HG03039 (cell line): ENCODE measurements around the gene CPED1.
A peak's percentile ranks its signal among the peaks of the same experiment; 100 is the strongest.
"Not testable (repeated sequence)": the region's sequence is repeated elsewhere in the genome, so short reads cannot be mapped to it uniquely, and the experiment has no call there.

Experiments used
- ATAC-seq: cut with Tn5 transposase; IDR thresholded peaks from one replicate; pipeline ENCODE4 v1.9.1; 2021; ENCODE audit warnings: mild to moderate bottlenecking, moderate library complexity; ENCODE audit not compliant: unreplicated experiment

CPED1 gene

GRCh38 chr7:121301446-121302213 lies 313.1 kb downstream of the CPED1 start:
- no peak for ATAC-seq

- ATAC-seq = peak; percentile 96
These were observed 313.8 kb downstream of the CPED1 start for GRCh38 chr7:121302214-121302745.

- no peak for ATAC-seq
These were observed 315.1 kb downstream of the CPED1 start for GRCh38 chr7:121303422-121304101.

GRCh38 chr7:121304102-121304658 lies 315.7 kb downstream of the CPED1 start:
- no peak for ATAC-seq

- no peak for ATAC-seq
These were observed 316.6 kb downstream of the CPED1 start for GRCh38 chr7:121305109-121305508.

- ATAC-seq = no peak
These were observed 318.1 kb downstream of the CPED1 start for GRCh38 chr7:121306565-121306964.

GRCh38 chr7:121307021-121307574 lies 318.6 kb downstream of the CPED1 start:
- ATAC-seq = no peak

GRCh38 chr7:121313220-121313792 lies 324.8 kb downstream of the CPED1 start:
- ATAC-seq = no peak

- peak; percentile 83 for ATAC-seq
These were observed 325.5 kb downstream of the CPED1 start for GRCh38 chr7:121313793-121314676.

- not testable (repeated sequence) for ATAC-seq
These were observed 326.7 kb downstream of the CPED1 start for GRCh38 chr7:121315170-121315569.

- no peak for ATAC-seq
These were observed 333.9 kb downstream of the CPED1 start for GRCh38 chr7:121322460-121322859.

- no peak for ATAC-seq
These were observed 335.2 kb downstream of the CPED1 start for GRCh38 chr7:121323515-121324302.

GRCh38 chr7:121327671-121328070 lies 339.2 kb downstream of the CPED1 start:
- ATAC-seq = no peak

- ATAC-seq = no peak
These were observed 340.1 kb downstream of the CPED1 start, which contains the start of gene WNT16 for GRCh38 chr7:121328508-121329190. Gene WNT16 (plus strand): TSS chr7:121329000. CDS start chr7:121329293, 293 bp downstream.

GRCh38 chr7:121329191-121330052 lies 340.9 kb downstream of the CPED1 start:
- ATAC-seq = no peak

- ATAC-seq = no peak
These were observed 341.7 kb downstream of the CPED1 start for GRCh38 chr7:121330053-121330833.

- no peak for ATAC-seq
These were observed 342.5 kb downstream of the CPED1 start for GRCh38 chr7:121331048-121331447.
